Thymus (tissue), 11 donors: ENCODE data around the gene PCDHGB4. TPM values are rescaled to one million over a fixed set of nuclear protein-coding genes. Genes with fewer than 3 reads are reported as not detected.
"Not testable (repeated sequence)": the region's sequence is repeated elsewhere in the genome, so short reads cannot be mapped to it uniquely, and the experiment has no call there.

ENCODE experiments used
- DNase-seq, 9 donors: peaks; one replicate each; pipeline ENCODE4 v3.0.0-alpha.2; 2013; ENCODE audit warnings: low spot score in 9 of 9, low read depth in 6 of 9, missing footprints in 1 of 9
- H3K27ac ChIP-seq, 2 donors: one replicate each; pipeline ENCODE4 v1.5.1; 2013; ENCODE audit warnings: control low read depth in 1 of 2, low read depth in 1 of 2, low read length in 1 of 2, mild to moderate bottlenecking in 1 of 2, moderate library complexity in 1 of 2
- H3K27me3 ChIP-seq, 2 donors: one replicate each; pipeline ENCODE4 v1.5.1; 2013; ENCODE audit warnings: low read length in 1 of 2; ENCODE audit not compliant: control insufficient read depth in 2 of 2, insufficient read depth in 1 of 2
- H3K36me3 ChIP-seq, 2 donors: one replicate each; pipeline ENCODE4 v1.5.1; 2013; ENCODE audit warnings: low read length in 1 of 2, mild to moderate bottlenecking in 1 of 2, moderate library complexity in 1 of 2; ENCODE audit not compliant: control insufficient read depth in 2 of 2, insufficient read depth in 2 of 2
- H3K4me1 ChIP-seq, 2 donors: one replicate each; pipeline ENCODE4 v1.5.1; 2013; ENCODE audit warnings: low read length in 2 of 2; ENCODE audit not compliant: control insufficient read depth in 2 of 2, insufficient read depth in 2 of 2
- H3K4me3 ChIP-seq, 2 donors: one replicate each; pipeline ENCODE4 v1.5.1; 2013; ENCODE audit warnings: low read length in 2 of 2, control low read depth in 1 of 2, mild to moderate bottlenecking in 1 of 2
- H3K9me3 ChIP-seq, 2 donors: one replicate each; pipeline ENCODE4 v1.5.1; 2013; ENCODE audit warnings: low read length in 1 of 2, mild to moderate bottlenecking in 1 of 2; ENCODE audit not compliant: control insufficient read depth in 2 of 2, insufficient read depth in 1 of 2
- WGBS: extraction: QIAGEN DNeasy Blood & Tissue Kit; methylation state at CpG from one replicate; pipeline ENCODE4 v1.1.7; 2013; 5-methylcytosine and 5-hydroxymethylcytosine counted together
- polyA plus RNA-seq: library from polyadenylated mRNA; stranded (reverse); fragments of 200-250 nt; gene quantifications from one replicate; pipeline ENCODE4 v1.2.3, GENCODE V29; 2013
- total RNA-seq: library from RNA; stranded (reverse); fragments of 120-200 nt; gene quantifications from one replicate; pipeline ENCODE4 v1.2.4, GENCODE V29; 2013
- donor health status: healthy.

Gene PCDHGB4
- total and polyA plus RNA-seq, 2 donors = 1.0 to 1.6 TPM

- peaks cover 17 to 30% of the 10 kb centered on the region in 2 donors for H3K9me3 ChIP-seq
Observed at GRCh38 chr5:141431286-141431685, 43.8 kb downstream of the PCDHGB4 start.

DNA sequence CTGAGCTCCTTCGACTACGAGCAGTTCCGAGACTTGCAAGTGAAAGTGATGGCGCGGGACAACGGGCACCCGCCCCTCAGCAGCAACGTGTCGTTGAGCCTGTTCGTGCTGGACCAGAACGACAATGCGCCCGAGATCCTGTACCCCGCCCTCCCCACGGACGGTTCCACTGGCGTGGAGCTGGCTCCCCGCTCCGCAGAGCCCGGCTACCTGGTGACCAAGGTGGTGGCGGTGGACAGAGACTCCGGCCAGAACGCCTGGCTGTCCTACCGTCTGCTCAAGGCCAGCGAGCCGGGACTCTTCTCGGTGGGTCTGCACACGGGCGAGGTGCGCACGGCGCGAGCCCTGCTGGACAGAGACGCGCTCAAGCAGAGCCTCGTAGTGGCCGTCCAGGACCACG lies 44.8 kb downstream of the PCDHGB4 start:
- H3K4me1 ChIP-seq, DNase-seq, H3K27ac ChIP-seq, H3K4me3 ChIP-seq, H3K36me3 ChIP-seq: not testable (repeated sequence)
- 47% methylated on average over 38 of the region's 38 CpGs for WGBS
- H3K9me3 ChIP-seq = peaks cover 17 to 29% of the 10 kb centered on the region in 2 donors
- peaks cover 17 to 63% of the 10 kb centered on the region in 2 donors for H3K27me3 ChIP-seq

More at GRCh38 chr5:141431286-141431685, 43.8 kb downstream of the PCDHGB4 start:
- no peak for DNase-seq
- Histone ChIP-seq H3K4me1 (no peaks in the 10 kb centered on the region), H3K27me3 (peaks cover 18 to 73% of the 10 kb centered on the region in 2 donors), H3K36me3 (no peaks in the 10 kb centered on the region), H3K27ac (no peak overlapping the region), H3K4me3 (peak overlapping the region in 1 of 2 donors; percentile 14)
- WGBS = 21% methylated on average over 37 of the region's 37 CpGs

- Histone ChIP-seq H3K9me3 (peaks cover 15 to 25% of the 10 kb centered on the region in 2 donors), H3K27me3 (peaks cover 16 to 59% of the 10 kb centered on the region in 2 donors)
- H3K27ac ChIP-seq, H3K4me3 ChIP-seq, DNase-seq, H3K36me3 ChIP-seq, H3K4me1 ChIP-seq: not testable (repeated sequence)
- WGBS = 39% methylated on average over 29 of the region's 29 CpGs
Observed at GRCh38 chr5:141432726-141433125, 45.2 kb downstream of the PCDHGB4 start.

DNA sequence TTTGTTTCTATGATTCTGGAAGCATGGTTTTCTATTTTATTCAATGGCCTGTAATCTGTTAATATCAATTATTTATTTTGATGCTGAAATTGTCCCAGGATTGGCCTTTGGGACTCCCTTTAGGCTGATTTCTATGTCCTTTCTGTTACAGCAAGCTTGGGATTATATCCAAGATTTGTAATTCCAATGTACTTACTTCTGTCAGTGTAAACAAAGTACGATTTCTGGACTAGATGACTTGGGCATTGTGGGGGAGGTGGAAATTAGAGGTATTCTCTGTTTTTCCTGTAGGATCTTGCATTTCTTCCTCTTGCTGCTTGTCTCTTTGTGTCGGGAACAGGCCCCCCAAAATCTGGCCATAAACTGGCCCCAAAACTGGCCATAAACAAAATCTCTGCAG lies 46.5 kb downstream of the PCDHGB4 start:
- 88% methylated on average over 2 of the region's 2 CpGs for WGBS
- Histone ChIP-seq H3K36me3 (no peaks in the 10 kb centered on the region), H3K9me3 (peaks cover 14 to 21% of the 10 kb centered on the region in 2 donors), H3K4me1 (no peaks in the 10 kb centered on the region), H3K27me3 (peaks cover 16 to 46% of the 10 kb centered on the region in 2 donors), H3K27ac (no peak overlapping the region), H3K4me3 (no peak overlapping the region)
- no peak for DNase-seq

DNA sequence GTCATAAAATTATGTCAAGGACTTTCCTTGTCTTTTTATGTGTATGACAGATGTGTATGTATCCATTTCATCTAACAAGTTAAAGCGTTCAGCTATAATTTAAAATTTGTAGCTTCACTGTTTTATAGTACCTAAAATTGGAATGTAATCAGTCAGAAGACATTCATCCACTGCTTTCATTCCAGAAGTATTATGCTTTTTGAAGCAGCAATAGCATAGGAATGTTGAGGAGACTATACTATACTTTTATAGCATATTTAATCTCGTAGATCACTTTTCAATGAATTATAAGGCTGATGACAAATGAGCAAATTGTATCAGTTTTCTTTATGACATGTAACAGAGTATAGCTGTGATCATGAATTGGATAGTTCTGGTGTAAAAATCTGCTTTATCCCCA lies 49.7 kb downstream of the PCDHGB4 start:
- no peak overlapping the region for H3K4me3 ChIP-seq
- peaks cover 3 to 9% of the 10 kb centered on the region in 2 donors for H3K9me3 ChIP-seq
- H3K27ac ChIP-seq = no peak overlapping the region
- DNase-seq = no peak
- peaks cover 0 to 27% of the 10 kb centered on the region in 2 donors for H3K27me3 ChIP-seq
- 94% methylated on average over 2 of the region's 2 CpGs for WGBS
- H3K36me3 ChIP-seq = no peaks in the 10 kb centered on the region
- H3K4me1 ChIP-seq = no peaks in the 10 kb centered on the region

DNA sequence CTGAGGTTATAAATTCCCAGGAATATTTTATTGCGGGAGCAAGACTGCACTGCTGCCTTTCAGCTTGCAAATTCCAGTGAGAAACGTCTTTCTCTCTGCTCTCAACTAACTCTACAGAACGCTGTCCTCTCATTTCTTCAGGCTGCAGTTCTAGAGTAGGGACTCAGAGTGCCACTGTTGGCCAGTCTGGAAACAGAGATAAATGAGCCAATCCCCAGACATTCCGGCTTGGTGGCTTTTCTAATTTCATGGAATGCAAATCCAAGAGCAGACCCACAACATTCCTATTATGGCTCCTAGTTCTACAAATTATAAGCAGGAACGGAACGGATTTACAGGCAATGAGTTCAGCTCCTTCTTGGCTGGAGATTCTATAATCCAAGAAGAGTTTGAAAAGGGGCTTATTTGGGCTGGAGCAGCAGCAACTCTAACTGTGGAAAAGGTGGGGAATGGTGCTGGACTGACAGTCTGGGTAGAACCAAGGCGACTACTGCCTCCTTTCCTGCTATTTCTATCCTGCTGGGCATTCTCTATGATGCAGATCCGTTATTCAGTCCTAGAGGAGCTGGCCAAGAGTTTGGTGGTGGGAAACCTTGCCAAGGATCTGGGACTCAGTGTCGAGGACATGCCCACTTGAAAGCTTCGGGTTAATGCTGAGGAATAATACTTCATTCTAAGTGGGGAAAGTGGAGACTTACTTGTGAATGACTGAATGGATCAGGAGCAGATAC lies 52.1 kb downstream of the PCDHGB4 start:
- Histone ChIP-seq H3K4me1 (no peaks in the 10 kb centered on the region), H3K27me3 (peaks cover 0 to 11% of the 10 kb centered on the region in 2 donors), H3K4me3 (no peak overlapping the region), H3K36me3 (no peaks in the 10 kb centered on the region), H3K9me3 (peaks cover 0 to 8% of the 10 kb centered on the region in 2 donors), H3K27ac (no peak overlapping the region)
- no peak for DNase-seq
- WGBS = 79% methylated on average over 10 of the region's 10 CpGs

Other genes with a start within 250 kb of the PCDHGB4 start
Only the 30 nearest of the 37 such genes appear.
- 0.19 TPM for gene PCDHB9, start 200.5 kb upstream of the PCDHGB4 start, total RNA-seq
- gene PCDHB9, start 200.5 kb upstream of the PCDHGB4 start, polyA plus RNA-seq = 0.16 TPM
- 0.19 TPM for gene PCDHB10, start 195.3 kb upstream of the PCDHGB4 start, total RNA-seq
- 0.23 TPM for gene PCDHB10, start 195.3 kb upstream of the PCDHGB4 start, polyA plus RNA-seq
- gene PCDHB11, start 188.1 kb upstream of the PCDHGB4 start, total RNA-seq = 0.24 TPM
- gene PCDHB11, start 188.1 kb upstream of the PCDHGB4 start, polyA plus RNA-seq = 0.37 TPM
- gene PCDHB12, start 179.0 kb upstream of the PCDHGB4 start, total RNA-seq = 0.19 TPM
- 0.18 TPM for gene PCDHB12, start 179.0 kb upstream of the PCDHGB4 start, polyA plus RNA-seq
- gene PCDHB13, start 173.8 kb upstream of the PCDHGB4 start, total RNA-seq = 0.14 TPM
- 0.27 TPM for gene PCDHB13, start 173.8 kb upstream of the PCDHGB4 start, polyA plus RNA-seq
- 0.38 TPM for gene PCDHB14, start 164.4 kb upstream of the PCDHGB4 start, total RNA-seq
- 0.87 TPM for gene PCDHB14, start 164.4 kb upstream of the PCDHGB4 start, polyA plus RNA-seq
- gene PCDHB15, start 142.3 kb upstream of the PCDHGB4 start, total RNA-seq = 0.33 TPM
- 0.66 TPM for gene PCDHB15, start 142.3 kb upstream of the PCDHGB4 start, polyA plus RNA-seq
- 0.09 TPM for gene SLC25A2, start 83.6 kb upstream of the PCDHGB4 start, total RNA-seq
- 0.16 TPM for gene SLC25A2, start 83.6 kb upstream of the PCDHGB4 start, polyA plus RNA-seq
- gene TAF7, start 66.9 kb upstream of the PCDHGB4 start, total RNA-seq = 138 TPM
- 174 TPM for gene TAF7, start 66.9 kb upstream of the PCDHGB4 start, polyA plus RNA-seq
- 0.09 TPM for gene PCDHGA1, start 57.2 kb upstream of the PCDHGB4 start, total RNA-seq
- 0.16 TPM for gene PCDHGA1, start 57.2 kb upstream of the PCDHGB4 start, polyA plus RNA-seq
- gene PCDHGA2, start 48.9 kb upstream of the PCDHGB4 start, total RNA-seq = 0.19 TPM
- 0.46 TPM for gene PCDHGA2, start 48.9 kb upstream of the PCDHGB4 start, polyA plus RNA-seq
- 0.19 TPM for gene PCDHGA3, start 43.9 kb upstream of the PCDHGB4 start, total RNA-seq
- 0.11 TPM for gene PCDHGA3, start 43.9 kb upstream of the PCDHGB4 start, polyA plus RNA-seq
- gene PCDHGB1, start 37.6 kb upstream of the PCDHGB4 start, total RNA-seq = 0.14 TPM
- 0.11 TPM for gene PCDHGB1, start 37.6 kb upstream of the PCDHGB4 start, polyA plus RNA-seq
- gene PCDHGA4, start 32.7 kb upstream of the PCDHGB4 start, total RNA-seq = 0.19 TPM
- 0.11 TPM for gene PCDHGA4, start 32.7 kb upstream of the PCDHGB4 start, polyA plus RNA-seq
- gene PCDHGB2, start 27.7 kb upstream of the PCDHGB4 start, total RNA-seq = 0.28 TPM
- gene PCDHGB2, start 27.7 kb upstream of the PCDHGB4 start, polyA plus RNA-seq = 0.21 TPM
- 0.19 TPM for gene PCDHGA5, start 23.5 kb upstream of the PCDHGB4 start, total RNA-seq
- 0.18 TPM for gene PCDHGA5, start 23.5 kb upstream of the PCDHGB4 start, polyA plus RNA-seq
- gene PCDHGB3, start 17.5 kb upstream of the PCDHGB4 start, total RNA-seq = 0.33 TPM
- gene PCDHGB3, start 17.5 kb upstream of the PCDHGB4 start, polyA plus RNA-seq = 0.14 TPM
- 0.47 TPM for gene PCDHGA6, start 13.8 kb upstream of the PCDHGB4 start, total RNA-seq
- 1.2 TPM for gene PCDHGA6, start 13.8 kb upstream of the PCDHGB4 start, polyA plus RNA-seq
- 0.28 TPM for gene PCDHGA7, start 5.0 kb upstream of the PCDHGB4 start, total RNA-seq
- 0.46 TPM for gene PCDHGA7, start 5.0 kb upstream of the PCDHGB4 start, polyA plus RNA-seq
- gene PCDHGA8, start 4.9 kb downstream of the PCDHGB4 start, total RNA-seq = 0.19 TPM
- 0.18 TPM for gene PCDHGA8, start 4.9 kb downstream of the PCDHGB4 start, polyA plus RNA-seq
- 1.6 TPM for gene PCDHGB5, start 10.2 kb downstream of the PCDHGB4 start, total RNA-seq
- 1.1 TPM for gene PCDHGB5, start 10.2 kb downstream of the PCDHGB4 start, polyA plus RNA-seq
- 0.66 TPM for gene PCDHGA9, start 15.1 kb downstream of the PCDHGB4 start, total RNA-seq
- gene PCDHGA9, start 15.1 kb downstream of the PCDHGB4 start, polyA plus RNA-seq = 0.75 TPM
- gene PCDHGB6, start 20.3 kb downstream of the PCDHGB4 start, total RNA-seq = 0.61 TPM
- gene PCDHGB6, start 20.3 kb downstream of the PCDHGB4 start, polyA plus RNA-seq = 1.1 TPM
- gene PCDHGA10, start 25.3 kb downstream of the PCDHGB4 start, total RNA-seq = 0.61 TPM
- gene PCDHGA10, start 25.3 kb downstream of the PCDHGB4 start, polyA plus RNA-seq = 0.87 TPM
- 0.85 TPM for gene PCDHGB7, start 30.0 kb downstream of the PCDHGB4 start, total RNA-seq
- gene PCDHGB7, start 30.0 kb downstream of the PCDHGB4 start, polyA plus RNA-seq = 1.2 TPM
- 0.42 TPM for gene PCDHGA11, start 33.4 kb downstream of the PCDHGB4 start, total RNA-seq
- 0.68 TPM for gene PCDHGA11, start 33.4 kb downstream of the PCDHGB4 start, polyA plus RNA-seq
- 0.80 TPM for gene PCDHGA12, start 42.8 kb downstream of the PCDHGB4 start, total RNA-seq
- 0.71 TPM for gene PCDHGA12, start 42.8 kb downstream of the PCDHGB4 start, polyA plus RNA-seq
- gene PCDHGC3, start 88.3 kb downstream of the PCDHGB4 start, total RNA-seq = 5.5 TPM
- 28.7 TPM for gene PCDHGC3, start 88.3 kb downstream of the PCDHGB4 start, polyA plus RNA-seq
- 0.19 TPM for gene PCDHGC4, start 97.3 kb downstream of the PCDHGB4 start, total RNA-seq
- 0.05 TPM for gene PCDHGC4, start 97.3 kb downstream of the PCDHGB4 start, polyA plus RNA-seq
- gene PCDHGC5, start 101.4 kb downstream of the PCDHGB4 start, total RNA-seq = 0.19 TPM
- gene PCDHGC5, start 101.4 kb downstream of the PCDHGB4 start, polyA plus RNA-seq = 0.11 TPM